Activated CD8-positive, alpha-beta memory T cell treated with anti-CD3 and anti-CD28 coated beads for 1 hour (primary cell): Measurements from ENCODE around the gene ABCA2.
A peak's percentile ranks its signal among the peaks of the same experiment; 100 is the strongest.
"Not testable (repeated sequence)": the region's sequence is repeated elsewhere in the genome, so short reads cannot be mapped to it uniquely, and the experiment has no call there.

ENCODE experiments used
- DNase-seq, 2 donors: peaks; one replicate each; pipeline ENCODE4 v3.0.0-alpha.2; 2020; ENCODE audit warnings: low read depth in 1 of 2; ENCODE audit errors: extremely low read depth in 1 of 2

The ABCA2 gene

GRCh38 chr9:137046088-137046787 is 18.2 kb upstream of the ABCA2 start, which contains the start of gene NPDC1:
Gene NPDC1, minus strand, starts transcription at chr9:137046177. Its CDS starts 188 bp downstream, at chr9:137045989.
- peak in 1 of 2 donors; percentile 71 for DNase-seq

GRCh38 chr9:137045294-137046087 is 17.5 kb upstream of the ABCA2 start:
- no peak for DNase-seq

- DNase-seq: no peak
Observed at GRCh38 chr9:137044502-137045177, 16.6 kb upstream of the ABCA2 start.

GRCh38 chr9:137044037-137044436 is 16.0 kb upstream of the ABCA2 start:
- DNase-seq: no peak

GRCh38 chr9:137042751-137043727 is 15.0 kb upstream of the ABCA2 start:
- DNase-seq: no peak

- DNase-seq: no peak
Observed at GRCh38 chr9:137041124-137041523, 13.1 kb upstream of the ABCA2 start.

- DNase-seq: no peak
Observed at GRCh38 chr9:137040568-137040967, 12.5 kb upstream of the ABCA2 start.

GRCh38 chr9:137039611-137040366 is 11.8 kb upstream of the ABCA2 start:
- no peak for DNase-seq

- DNase-seq: no peak
Observed at GRCh38 chr9:137038916-137039315, 10.9 kb upstream of the ABCA2 start.

GRCh38 chr9:137037483-137037882 is 9.4 kb upstream of the ABCA2 start:
- DNase-seq: no peak

GRCh38 chr9:137037035-137037434 is 9.0 kb upstream of the ABCA2 start:
- no peak for DNase-seq

GRCh38 chr9:137035937-137036336 is 7.9 kb upstream of the ABCA2 start:
- DNase-seq: no peak

GRCh38 chr9:137035507-137035834 is 7.4 kb upstream of the ABCA2 start:
- no peak for DNase-seq

- DNase-seq: peak; percentile 74 to 78
Observed at GRCh38 chr9:137034709-137035506, 6.9 kb upstream of the ABCA2 start.

GRCh38 chr9:137034039-137034708 is 6.1 kb upstream of the ABCA2 start:
- DNase-seq: no peak

- not testable (repeated sequence) for DNase-seq
Observed at GRCh38 chr9:137033481-137033880, 5.4 kb upstream of the ABCA2 start.

- DNase-seq: no peak
Observed at GRCh38 chr9:137032858-137033257, 4.8 kb upstream of the ABCA2 start.

- DNase-seq: no peak
Observed at GRCh38 chr9:137031904-137032640, 4.0 kb upstream of the ABCA2 start, which contains the start of gene FUT7. Gene FUT7, minus strand, starts transcription at chr9:137032088. Its CDS starts 97 bp downstream, at chr9:137031991.
